Measurements from ENCODE around the gene FZD10.

The FZD10 gene

GRCh38 chr12:130214686-130215395 lies 52.6 kb downstream of the FZD10 start:
- DNase-seq, result no peak

Data from NCI-H187 treated with DMSO at 0.1 percent for 48 hours (cell line).